Psoas muscle (tissue), 8 donors: ENCODE data around the gene SMYD4. TPM values are rescaled to one million over a fixed set of nuclear protein-coding genes. Genes with fewer than 3 reads are reported as not detected.

Experiments used
- ATAC-seq, 4 donors: fragments of 200-7000 bp; cut with Tn5 transposase; one replicate each; pipeline ENCODE4 v1.9.1; 2020; ENCODE audit warnings: moderate library complexity in 3 of 4, mild to moderate bottlenecking in 2 of 4
- DNase-seq, 2 donors: peaks; one replicate each; pipeline ENCODE4 v3.0.0-alpha.2; 2020
- H3K27ac ChIP-seq: fragments of 200-600 bp; one replicate; pipeline ENCODE4 v1.8.0; 2022
- H3K27me3 ChIP-seq, 3 donors: fragments of 200-600 bp in 1 of 3; one replicate each; pipeline versions ENCODE4 v1.6.1 to v1.8.0; 2013 to 2022; ENCODE audit warnings: low read length in 2 of 3, mild to moderate bottlenecking in 2 of 3, moderate library complexity in 1 of 3; ENCODE audit not compliant: insufficient read depth in 3 of 3
- H3K36me3 ChIP-seq, 2 donors: fragments of 200-600 bp in 1 of 2; one replicate each; pipeline versions ENCODE4 v1.6.1 to v1.8.0; 2013 to 2022; ENCODE audit warnings: low read depth in 1 of 2, mild to moderate bottlenecking in 1 of 2, moderate library complexity in 1 of 2; ENCODE audit not compliant: insufficient read depth in 1 of 2
- H3K4me1 ChIP-seq: fragments of 200-600 bp; one replicate; pipeline ENCODE4 v1.8.0; 2022
- H3K4me3 ChIP-seq: fragments of 200-600 bp; one replicate; pipeline ENCODE4 v1.8.0; 2022; ENCODE audit warnings: mild to moderate bottlenecking
- H3K9me3 ChIP-seq: fragments of 200-600 bp; one replicate; pipeline ENCODE4 v1.8.0; 2022
- CTCF ChIP-seq: fragments of 200-600 bp; IDR thresholded peaks from one replicate; pipeline ENCODE4 v1.8.0; 2022; ENCODE audit warnings: antibody characterized with exemption
- WGBS, 3 donors: extraction: QIAGEN DNeasy Blood & Tissue Kit; methylation state at CpG; one replicate each; pipeline versions ENCODE4 v1.1.6 to v1.1.7; 2013; 5-methylcytosine and 5-hydroxymethylcytosine counted together
- intact Hi-C, 2 donors: fragments of 100-400 bp; cut with DNase I; formaldehyde crosslinking; loops; one replicate each; pipeline versions ENCODE4 v1.11.0 to v1.14.2; 2022
- polyA plus RNA-seq, 3 donors: library from polyadenylated mRNA; stranded (reverse); fragments of 200-250 nt; gene quantifications; one replicate each; pipeline ENCODE4 v1.2.3, GENCODE V29; 2013
- total RNA-seq, 4 donors: library from RNA; stranded (reverse); fragmentation: NEBNext Ultra II Directional in 2 of 4; extraction: Animal tissue kit (Norgen Biotek cat#: 25700) in 2 of 4; gene quantifications; one replicate each; pipeline versions ENCODE4 v1.2.1 to v1.2.4, GENCODE V29; 2021 to 2023
- donor health status: healthy with polysubstance abuse.
- donor health status: DM: no; HTN: no; CAD: no; lungs with moderate emphysema.
- donor health status: Bipolar disorder and iron deficiency.
- donor health status: healthy.
- donor health status: DM: yes; HTN: yes; CAD: no.
- donor health status: DM: no; HTN: no; CAD: no.
- donor health status: DM: no; HTN: no; CAD: no.
- donor health status: DM: yes; HTN: yes; CAD: no.

The SMYD4 gene
- total and polyA plus RNA-seq, 7 donors = 8.0 to 22.4 (median 9.2) TPM

GRCh38 chr17:1779571-1780131, 50.1 kb downstream of the SMYD4 start:
- ATAC-seq = peak in 1 of 4 donors; percentile 32
- TF ChIP-seq CTCF = no peak
- Histone ChIP-seq H3K4me1 (peaks cover 59% of the 10 kb centered on the region), H3K36me3 (peaks cover 0 to 55% of the 10 kb centered on the region in 2 donors), H3K4me3 (peak overlapping the region; percentile 31), H3K27ac (peak overlapping the region; percentile 99), H3K27me3 (no peaks in the 10 kb centered on the region), H3K9me3 (no peaks in the 10 kb centered on the region)
- 15 to 26% (median 18%) methylated on average over 8 of the region's 8 CpGs for WGBS, 3 donors
- intact Hi-C loops = loop anchor here in 1 of 2 donors (10.0 kb wide), 1 partner anchor 85 kb away; no protein-coding TSS in a partner anchor
- DNase-seq = peak; percentile 82 to 84

GRCh38 chr17:1776857-1777256, 52.8 kb downstream of the SMYD4 start:
- Histone ChIP-seq H3K4me3 (no peak overlapping the region), H3K27ac (peak overlapping the region; percentile 99), H3K27me3 (no peaks in the 10 kb centered on the region), H3K4me1 (peaks cover 55% of the 10 kb centered on the region), H3K36me3 (peaks cover 0 to 83% of the 10 kb centered on the region in 2 donors), H3K9me3 (no peaks in the 10 kb centered on the region)
- WGBS, 3 donors = 81 to 93% (median 83%) methylated on average over 7 of the region's 7 CpGs
- intact Hi-C loops = no loop called here
- no peak for TF ChIP-seq CTCF
- DNase-seq (no peak), ATAC-seq (no peak)

GRCh38 chr17:1776328-1776727, 53.4 kb downstream of the SMYD4 start:
- DNase-seq (no peak), ATAC-seq (peak; percentile 11 to 58 (median 30))
- Histone ChIP-seq H3K36me3 (peaks cover 0 to 85% of the 10 kb centered on the region in 2 donors), H3K27ac (peak overlapping the region; percentile 99), H3K27me3 (no peaks in the 10 kb centered on the region), H3K9me3 (no peaks in the 10 kb centered on the region), H3K4me3 (no peak overlapping the region), H3K4me1 (peaks cover 59% of the 10 kb centered on the region)
- TF ChIP-seq CTCF = no peak
- intact Hi-C loops = no loop called here
- WGBS, 3 donors = 48 to 50% (median 48%) methylated on average over 10 of the region's 10 CpGs

- Histone ChIP-seq H3K9me3 (no peaks in the 10 kb centered on the region), H3K36me3 (peaks cover 0 to 94% of the 10 kb centered on the region in 2 donors), H3K4me1 (peaks cover 55% of the 10 kb centered on the region), H3K27ac (peak overlapping the region; percentile 99), H3K27me3 (no peaks in the 10 kb centered on the region), H3K4me3 (no peak overlapping the region)
- DNase-seq (no peak), ATAC-seq (peak; percentile 27 to 71 (median 48))
- no peak for TF ChIP-seq CTCF
- WGBS, 3 donors = 48 to 65% (median 50%) methylated on average over 21 of the region's 21 CpGs
- intact Hi-C loops = no loop called here
Observed at GRCh38 chr17:1774390-1775176, 55.1 kb downstream of the SMYD4 start.
